ENCODE data around the gene PSMC4.

The PSMC4 gene

DNA sequence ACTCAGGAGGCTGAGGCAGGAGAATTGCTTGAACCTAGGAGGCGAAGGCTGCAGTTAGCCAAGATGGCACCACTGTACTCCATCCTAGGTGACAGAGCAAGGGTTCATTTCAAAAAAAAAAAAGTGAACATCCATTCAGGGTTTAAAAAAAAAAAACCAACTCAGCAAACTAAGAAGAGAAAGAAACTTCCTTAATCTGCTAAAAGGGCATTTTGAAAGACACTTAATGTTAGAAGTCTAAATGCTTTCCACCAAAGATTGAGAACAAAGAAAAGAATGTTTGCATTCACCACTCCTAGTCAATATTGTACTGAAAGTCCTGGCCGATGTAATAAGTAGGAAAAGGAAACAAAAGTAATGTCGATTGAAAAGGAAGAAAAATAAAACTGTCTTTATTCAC lies 7.1 kb upstream of the PSMC4 start:
- no peak for FAIRE-seq
- TF ChIP-seq CTCF (IDR thresholded peaks at IDR 0.05; ENCODE audit: insufficient read depth, missing control alignments): no peak
- no peak for DNase-seq (ENCODE audit: insufficient read length, low spot score)

GRCh38 chr19:39966617-39967016 lies 4.3 kb upstream of the PSMC4 start:
- FAIRE-seq: no peak

DNA sequence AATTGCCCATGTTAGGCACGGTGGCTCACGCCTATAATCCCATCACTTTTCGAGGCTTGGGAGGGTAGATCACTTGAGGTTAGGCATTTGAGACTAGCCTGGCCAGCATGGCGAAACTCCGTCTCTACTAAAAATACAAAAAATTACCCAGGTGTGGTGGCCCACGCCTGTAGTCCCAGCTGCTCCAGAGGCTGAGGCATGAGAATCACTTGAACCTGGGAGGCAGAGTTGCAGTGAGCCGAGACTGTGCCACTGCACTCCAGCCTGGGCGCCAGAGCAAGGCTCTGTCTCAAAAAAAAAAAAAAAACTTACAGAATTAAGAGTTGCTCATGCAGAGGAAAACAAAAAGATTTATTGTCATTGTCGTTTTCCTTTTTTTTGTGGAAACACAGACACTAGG lies 3.4 kb upstream of the PSMC4 start:
- TF ChIP-seq CTCF (IDR thresholded peaks at IDR 0.05; ENCODE audit: insufficient read depth, missing control alignments): no peak
- no peak for FAIRE-seq
- DNase-seq (ENCODE audit: insufficient read length, low spot score): no peak

More at GRCh38 chr19:39966617-39967016, 4.3 kb upstream of the PSMC4 start:
- DNase-seq (ENCODE audit: insufficient read length, low spot score): no peak
- no peak for TF ChIP-seq CTCF (IDR thresholded peaks at IDR 0.05; ENCODE audit: insufficient read depth, missing control alignments)

GRCh38 chr19:39968789-39969188 lies 2.2 kb upstream of the PSMC4 start:
- DNase-seq (ENCODE audit: insufficient read length, low spot score): no peak
- no peak for FAIRE-seq

DNA sequence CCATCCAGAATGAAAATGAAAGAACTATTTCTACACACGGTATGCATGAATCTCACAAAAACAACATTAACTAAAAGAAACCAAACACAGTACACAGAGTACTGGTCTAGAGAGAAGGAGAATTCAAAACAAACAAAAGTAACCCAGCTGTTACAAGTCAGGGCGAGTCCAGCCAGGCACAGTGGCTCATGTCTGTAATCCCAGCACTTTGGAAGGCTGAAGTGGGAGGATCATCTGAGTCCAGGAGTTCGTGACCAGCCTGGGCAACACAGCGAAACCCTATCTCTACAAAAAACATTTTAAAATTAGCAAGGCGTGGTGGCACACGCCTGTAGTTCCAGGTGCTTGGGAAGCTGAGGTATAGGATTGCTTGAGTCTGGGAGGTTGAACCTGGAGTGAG lies 1.7 kb upstream of the PSMC4 start:
- DNase-seq (ENCODE audit: insufficient read length, low spot score): no peak
- no peak for TF ChIP-seq CTCF (IDR thresholded peaks at IDR 0.05; ENCODE audit: insufficient read depth, missing control alignments)
- FAIRE-seq: no peak

More at GRCh38 chr19:39968789-39969188, 2.2 kb upstream of the PSMC4 start:
- no peak for TF ChIP-seq CTCF (IDR thresholded peaks at IDR 0.05; ENCODE audit: insufficient read depth, missing control alignments)

DNA sequence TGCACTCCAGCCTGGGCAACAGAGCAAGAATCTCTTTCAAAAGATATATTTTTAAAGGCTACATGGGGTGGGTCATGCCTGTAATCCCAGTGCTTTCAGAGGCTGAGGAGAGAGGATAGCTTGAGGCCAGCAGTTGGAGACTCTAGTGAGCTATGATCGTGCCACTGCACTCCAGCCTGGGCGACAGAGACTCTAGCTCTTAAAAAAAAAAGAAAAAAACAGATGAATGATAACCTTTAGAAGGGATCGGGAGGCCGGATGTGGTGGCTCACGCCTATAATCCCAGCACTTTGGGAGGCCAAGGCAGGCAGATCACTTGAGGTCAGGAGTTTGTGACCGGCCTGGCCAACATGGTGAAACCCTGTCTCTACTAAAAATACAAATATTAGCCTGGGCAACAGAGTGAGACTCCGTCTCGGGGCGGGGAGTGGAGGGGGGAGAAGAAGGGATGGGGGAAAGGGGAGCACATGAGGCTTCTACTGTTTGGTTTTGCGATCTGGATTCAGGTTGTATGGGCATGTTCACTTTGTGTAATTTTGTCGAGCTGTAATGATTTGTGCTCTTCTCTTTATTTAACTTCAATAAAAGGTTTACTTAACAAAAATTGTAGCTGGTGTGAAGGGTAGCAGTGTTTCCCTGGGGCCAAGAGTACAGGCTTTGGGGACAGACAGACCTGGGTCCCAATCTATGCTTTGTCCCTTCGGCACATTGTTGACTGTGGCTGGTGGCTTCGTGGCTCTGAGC lies 1.1 kb upstream of the PSMC4 start:
- TF ChIP-seq CTCF (IDR thresholded peaks at IDR 0.05; ENCODE audit: insufficient read depth, missing control alignments): no peak
- DNase-seq (ENCODE audit: insufficient read length, low spot score) (no peak), FAIRE-seq (no peak)

DNA sequence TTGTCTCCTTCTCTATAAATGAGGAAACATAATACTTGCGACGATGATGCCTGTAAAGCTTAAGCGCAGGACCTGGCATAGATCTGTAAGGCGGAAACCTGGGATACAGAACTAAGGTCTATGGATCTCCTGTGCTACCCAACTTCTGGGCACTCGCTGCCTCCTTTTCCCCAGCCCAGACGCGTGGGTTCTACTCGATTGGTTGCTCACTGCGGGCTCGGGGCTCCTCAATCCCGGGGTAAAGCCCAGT lies 615 bp upstream of the PSMC4 start:
- FAIRE-seq (no peak), DNase-seq (ENCODE audit: insufficient read length, low spot score) (no peak)
- no peak for TF ChIP-seq CTCF (IDR thresholded peaks at IDR 0.05; ENCODE audit: insufficient read depth, missing control alignments)
